GM20431 (cell line): ENCODE results near the gene UROS.

Experiments used
- in situ Hi-C: fragments of 300-500 bp; cut with MseI, MboI; formaldehyde crosslinking; loops from one replicate; pipeline ENCODE4 v1.15.0; 2020; ENCODE audit warnings: low sequenced_read_pairs; ENCODE audit not compliant: unreplicated experiment

Gene UROS

GRCh38 chr10:125795128-125795527, 27.9 kb downstream of the UROS start:
- in situ Hi-C loops = no loop called here

GRCh38 chr10:125792342-125793300, 30.4 kb downstream of the UROS start:
- in situ Hi-C loops = no loop called here

- in situ Hi-C loops = no loop called here
These were observed 34.7 kb downstream of the UROS start for GRCh38 chr10:125788156-125789034.

- in situ Hi-C loops = no loop called here
These were observed 37.3 kb downstream of the UROS start for GRCh38 chr10:125785791-125786190.

GRCh38 chr10:125783957-125784356, 39.1 kb downstream of the UROS start:
- in situ Hi-C loops = no loop called here

- in situ Hi-C loops = no loop called here
These were observed 39.6 kb downstream of the UROS start for GRCh38 chr10:125783408-125783807.

- in situ Hi-C loops = no loop called here
These were observed 40.4 kb downstream of the UROS start for GRCh38 chr10:125782616-125783015.

- in situ Hi-C loops = no loop called here
These were observed 41.0 kb downstream of the UROS start for GRCh38 chr10:125782054-125782453.

GRCh38 chr10:125781374-125781773, 41.7 kb downstream of the UROS start:
- in situ Hi-C loops = no loop called here

GRCh38 chr10:125779403-125780327, 43.4 kb downstream of the UROS start:
- in situ Hi-C loops = no loop called here

- in situ Hi-C loops = no loop called here
These were observed 44.5 kb downstream of the UROS start for GRCh38 chr10:125778556-125778955.

GRCh38 chr10:125777806-125778205, 45.3 kb downstream of the UROS start:
- in situ Hi-C loops = no loop called here

- in situ Hi-C loops = no loop called here
These were observed 47.5 kb downstream of the UROS start, which contains the start of gene MMP21 for GRCh38 chr10:125775491-125776106. Gene MMP21 (minus strand): TSS chr10:125775821. CDS start chr10:125775821, 0 bp downstream.

- in situ Hi-C loops = no loop called here
These were observed 48.4 kb downstream of the UROS start for GRCh38 chr10:125774581-125775191.

- in situ Hi-C loops = no loop called here
These were observed 49.1 kb downstream of the UROS start for GRCh38 chr10:125773687-125774543.

GRCh38 chr10:125772864-125773180, 50.2 kb downstream of the UROS start:
- in situ Hi-C loops = no loop called here

GRCh38 chr10:125772112-125772863, 50.8 kb downstream of the UROS start:
- in situ Hi-C loops = no loop called here
